GM18951 (cell line): ENCODE measurements around the gene ONECUT3.

Experiments used
- POLR2A ChIP-seq: IDR thresholded peaks from 4 replicates; pipeline ENCODE4 v1.6.1; 2011; ENCODE audit warnings: mild to moderate bottlenecking; ENCODE audit not compliant: insufficient read length, insufficient read depth; ENCODE audit errors: extremely low read depth
- in situ Hi-C: fragments of 300-500 bp; cut with MboI; formaldehyde crosslinking; loops from one replicate; pipeline ENCODE4 v1.12.0; 2022; ENCODE audit warnings: low sequenced_read_pairs, mixed read lengths, inconsistent platforms; ENCODE audit not compliant: unreplicated experiment

The ONECUT3 gene

DNA sequence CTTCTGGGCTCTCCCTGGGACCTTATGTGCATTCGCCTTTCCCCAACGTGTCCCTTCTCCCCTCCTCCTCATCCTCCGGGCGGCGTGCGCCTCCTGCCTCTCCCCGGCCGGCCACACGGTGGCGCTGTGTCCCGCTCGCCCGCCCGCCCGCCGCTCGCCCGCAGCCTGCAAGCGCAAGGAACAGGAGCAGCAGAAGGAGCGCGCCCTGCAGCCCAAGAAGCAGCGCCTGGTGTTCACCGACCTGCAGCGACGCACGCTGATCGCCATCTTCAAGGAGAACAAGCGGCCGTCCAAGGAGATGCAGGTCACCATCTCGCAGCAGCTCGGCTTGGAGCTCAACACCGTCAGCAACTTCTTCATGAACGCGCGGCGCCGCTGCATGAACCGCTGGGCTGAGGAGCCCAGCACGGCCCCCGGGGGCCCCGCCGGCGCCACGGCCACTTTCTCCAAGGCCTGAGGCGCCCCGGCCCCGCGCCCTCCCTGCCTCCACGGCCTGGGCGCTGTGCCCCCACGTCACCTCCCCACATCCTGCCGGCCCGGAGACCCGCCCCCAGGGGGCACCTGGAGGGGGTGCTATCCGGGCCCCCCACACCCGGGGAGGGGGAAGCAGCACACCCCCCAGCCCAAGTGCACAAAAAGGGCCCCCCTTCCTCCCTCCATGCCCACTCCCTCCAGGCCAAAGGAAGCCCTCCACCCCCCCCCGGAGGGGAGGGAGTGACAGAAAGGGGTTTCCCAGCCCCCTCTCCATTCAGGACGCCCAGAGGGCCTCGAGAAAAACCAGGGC, 21.9 kb downstream of the ONECUT3 start:
- TF ChIP-seq POLR2A, result no peak
- in situ Hi-C loops, result loop anchor here (25.0 kb wide), 1 partner anchor 238 kb away; no protein-coding TSS in a partner anchor

DNA sequence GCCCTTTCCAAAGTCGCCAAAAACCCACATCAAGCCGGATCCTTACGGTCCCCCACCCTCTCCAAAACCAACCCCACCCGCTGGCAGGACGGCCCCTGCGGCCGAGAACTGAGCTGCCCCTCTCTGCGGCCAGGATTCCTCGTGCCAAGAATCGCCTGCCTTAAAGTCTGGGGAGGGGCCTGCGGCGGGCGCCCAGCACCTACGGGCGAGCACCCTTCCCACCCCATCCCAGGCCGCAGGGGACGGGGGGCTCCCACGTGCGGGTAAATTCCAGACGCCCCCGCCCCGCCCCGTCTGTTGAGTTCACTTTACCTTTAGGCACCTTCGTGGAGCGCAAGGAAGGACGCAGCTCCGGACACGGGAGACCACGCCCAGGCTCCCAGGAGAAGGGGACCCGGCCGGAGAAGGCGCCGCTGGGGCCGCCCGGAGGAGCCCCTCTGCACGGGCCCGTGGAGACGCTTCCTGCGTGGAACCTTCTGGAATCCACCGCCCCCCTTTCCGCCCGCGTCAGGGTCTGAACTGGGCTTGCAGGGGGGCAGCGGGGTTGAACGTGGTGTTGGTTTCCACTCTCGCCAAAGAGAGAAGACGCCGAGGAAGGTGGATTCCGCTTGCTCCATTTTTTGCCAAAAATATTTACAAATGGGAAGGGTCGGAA, 22.8 kb downstream of the ONECUT3 start:
- in situ Hi-C loops, result loop anchor here (25.0 kb wide), 1 partner anchor 239 kb away; no protein-coding TSS in a partner anchor
- no peak for TF ChIP-seq POLR2A

DNA sequence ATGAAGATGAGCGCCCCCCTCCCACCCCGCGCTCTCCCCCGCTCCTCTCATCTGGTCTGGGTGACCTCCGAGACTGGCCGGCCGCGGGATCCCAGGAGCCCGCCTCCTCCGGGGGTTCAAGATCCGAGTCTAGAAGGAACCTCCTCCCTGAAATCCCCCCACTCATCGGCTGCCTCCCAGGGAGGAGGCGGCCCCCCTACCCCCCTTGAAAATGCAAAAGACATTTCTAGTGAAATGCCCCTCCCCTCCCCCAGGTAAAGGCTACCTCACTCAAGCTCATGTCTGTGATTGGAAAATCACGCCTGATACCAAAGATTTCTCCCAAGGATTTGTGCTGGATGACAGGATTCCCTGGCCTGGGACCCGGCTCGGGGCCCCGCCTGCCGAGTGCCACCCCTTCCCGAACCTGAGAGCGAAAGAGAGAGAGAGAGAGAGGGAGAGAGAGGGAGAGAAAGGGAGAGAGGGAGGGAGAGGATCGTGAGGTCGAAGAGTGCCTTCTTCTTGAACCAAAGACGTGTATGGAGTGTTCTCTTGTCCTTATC, 23.4 kb downstream of the ONECUT3 start:
- in situ Hi-C loops, result loop anchor here (25.0 kb wide), 1 partner anchor 239 kb away; no protein-coding TSS in a partner anchor
- TF ChIP-seq POLR2A, result no peak

DNA sequence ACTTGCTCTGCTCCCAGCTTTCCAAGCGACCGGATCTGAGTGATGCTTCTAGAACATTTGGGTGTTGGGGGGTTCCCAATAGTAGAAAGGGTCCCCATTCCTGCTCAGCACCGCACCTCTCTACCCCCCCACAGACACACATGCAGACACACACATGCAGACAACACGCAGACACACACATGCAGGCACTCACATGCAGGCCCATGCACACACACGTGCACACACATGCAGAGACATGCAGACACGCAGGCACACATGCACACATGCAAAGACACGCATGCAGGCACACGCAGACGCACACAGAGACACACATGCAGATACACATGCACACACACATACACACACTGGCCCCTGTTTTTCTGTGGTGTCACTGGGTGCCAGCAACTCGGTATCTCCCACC, 23.8 kb downstream of the ONECUT3 start:
- no peak for TF ChIP-seq POLR2A

DNA sequence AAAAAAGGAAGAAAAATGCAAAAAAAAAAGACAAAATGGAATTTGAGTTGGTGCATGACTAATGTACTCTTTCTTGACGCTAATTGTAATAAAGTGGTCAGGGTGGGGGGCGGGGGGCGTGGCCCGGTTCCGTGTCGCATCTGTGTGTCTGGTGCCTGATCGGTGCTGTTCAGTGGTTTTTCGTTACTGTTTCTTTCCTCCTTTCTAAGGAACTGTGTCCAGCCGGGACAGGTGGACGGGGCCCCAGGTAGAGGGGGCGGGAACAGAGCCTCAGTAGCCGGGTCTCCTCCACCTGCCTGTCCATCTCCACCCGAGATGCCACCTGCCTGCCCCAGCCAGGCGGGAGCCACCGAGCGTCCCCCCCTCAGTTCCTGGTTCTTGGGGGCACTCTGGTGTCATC, 26.3 kb downstream of the ONECUT3 start:
- in situ Hi-C loops, result loop anchor here (25.0 kb wide), 1 partner anchor 242 kb away; no protein-coding TSS in a partner anchor
- TF ChIP-seq POLR2A, result no peak

More for the DNA sequence above, 23.8 kb downstream of the ONECUT3 start:
- in situ Hi-C loops, result loop anchor here (25.0 kb wide), 1 partner anchor 240 kb away; no protein-coding TSS in a partner anchor

DNA sequence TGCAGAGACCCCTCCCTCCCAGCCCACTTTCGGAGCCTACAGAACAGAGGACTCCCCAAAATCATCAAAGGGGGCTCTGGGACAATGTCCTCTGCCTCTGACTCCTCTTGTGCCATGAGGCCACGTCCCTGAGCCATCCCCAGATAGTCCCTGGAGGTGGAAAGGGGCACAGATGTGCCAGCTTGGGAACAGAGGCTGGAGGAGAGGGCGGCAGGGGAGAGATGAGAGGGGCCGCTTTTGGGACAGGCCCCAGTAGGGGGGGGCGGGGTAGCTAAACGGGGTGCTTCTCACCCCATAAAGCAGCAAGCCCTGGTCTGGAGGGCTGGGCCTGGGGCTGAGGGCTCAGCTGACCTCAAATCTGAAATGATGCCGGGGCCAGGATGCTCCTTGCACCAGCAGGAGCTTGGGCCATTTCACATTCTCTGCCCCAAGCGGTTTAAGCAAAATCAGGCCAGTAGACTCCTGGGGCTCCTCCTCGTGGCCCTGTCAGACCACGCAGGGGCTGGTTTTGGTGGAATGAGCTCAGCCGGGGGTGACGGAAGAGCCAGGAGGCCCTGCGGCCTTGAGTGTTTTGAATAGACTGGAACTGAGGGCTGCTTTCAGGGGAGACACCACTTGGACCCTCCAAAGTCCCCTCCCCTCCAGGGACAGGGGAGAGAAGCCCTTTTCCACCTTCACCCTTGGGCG, 27.1 kb downstream of the ONECUT3 start:
- TF ChIP-seq POLR2A, result no peak
- in situ Hi-C loops, result loop anchor here (25.0 kb wide), 1 partner anchor 243 kb away; no protein-coding TSS in a partner anchor

DNA sequence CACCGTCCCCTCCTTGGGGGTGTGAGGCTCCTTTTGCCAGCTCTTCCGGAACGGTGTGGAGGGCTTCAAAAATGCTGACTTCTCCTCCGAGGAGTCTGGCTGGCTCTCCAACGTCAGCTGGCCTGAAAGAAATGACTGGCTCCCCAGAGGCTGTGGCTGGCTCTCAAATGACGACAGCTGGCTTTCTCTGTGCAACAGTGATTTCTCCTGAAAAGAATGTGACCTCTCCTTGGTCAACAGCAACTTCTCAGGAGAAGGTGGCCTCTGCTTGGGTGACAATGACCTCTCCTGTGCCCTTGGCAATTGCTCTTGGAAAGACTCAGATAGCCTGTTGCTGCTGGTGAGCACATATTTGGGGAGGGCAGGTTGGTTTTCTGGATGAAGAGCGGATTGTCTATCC, 29.2 kb downstream of the ONECUT3 start:
- in situ Hi-C loops, result loop anchor here (25.0 kb wide), 1 partner anchor 245 kb away; no protein-coding TSS in a partner anchor
- no peak for TF ChIP-seq POLR2A

DNA sequence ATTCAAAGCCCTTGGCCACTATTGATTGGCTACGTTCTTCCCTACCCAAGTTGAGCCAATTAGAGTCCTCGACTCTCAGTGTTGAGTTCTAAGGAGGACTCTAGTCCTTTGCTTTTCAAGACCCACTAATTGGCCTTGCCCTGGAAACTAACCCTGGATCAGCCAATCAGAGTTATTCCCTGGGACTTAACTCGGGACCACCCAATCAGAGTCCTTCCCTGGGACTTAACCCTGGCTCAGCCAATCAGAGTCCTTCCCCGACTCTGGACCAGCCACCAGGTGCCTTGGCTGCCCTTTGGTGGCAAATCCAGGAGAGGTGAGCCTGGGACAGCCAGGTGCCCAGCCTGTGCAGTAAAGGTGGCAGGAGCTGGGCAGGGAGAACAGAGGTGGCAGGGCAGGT, 30.0 kb downstream of the ONECUT3 start:
- no peak for TF ChIP-seq POLR2A
- in situ Hi-C loops, result loop anchor here (25.0 kb wide), 1 partner anchor 246 kb away; no protein-coding TSS in a partner anchor

DNA sequence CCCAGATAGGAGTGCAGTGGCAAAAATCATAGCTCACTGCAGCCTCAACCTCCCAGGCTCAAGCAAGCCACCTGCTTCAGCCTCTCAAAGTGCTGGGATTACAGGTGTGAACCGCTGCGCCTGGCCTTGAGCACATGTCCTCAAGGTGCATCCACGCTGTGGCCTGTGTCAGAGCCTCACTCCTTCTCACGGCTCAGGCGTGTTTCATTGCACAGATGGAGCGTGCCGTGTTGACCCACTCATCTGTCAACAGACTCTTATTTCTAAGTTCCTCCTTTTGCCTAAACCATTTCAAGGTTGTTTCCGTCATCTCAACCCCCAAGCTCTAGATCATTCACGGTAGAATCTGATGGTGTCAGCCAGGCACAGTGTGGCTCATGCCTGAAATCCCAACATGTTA, 30.6 kb downstream of the ONECUT3 start:
- no peak for TF ChIP-seq POLR2A
- in situ Hi-C loops, result loop anchor here (25.0 kb wide), 1 partner anchor 247 kb away; no protein-coding TSS in a partner anchor

DNA sequence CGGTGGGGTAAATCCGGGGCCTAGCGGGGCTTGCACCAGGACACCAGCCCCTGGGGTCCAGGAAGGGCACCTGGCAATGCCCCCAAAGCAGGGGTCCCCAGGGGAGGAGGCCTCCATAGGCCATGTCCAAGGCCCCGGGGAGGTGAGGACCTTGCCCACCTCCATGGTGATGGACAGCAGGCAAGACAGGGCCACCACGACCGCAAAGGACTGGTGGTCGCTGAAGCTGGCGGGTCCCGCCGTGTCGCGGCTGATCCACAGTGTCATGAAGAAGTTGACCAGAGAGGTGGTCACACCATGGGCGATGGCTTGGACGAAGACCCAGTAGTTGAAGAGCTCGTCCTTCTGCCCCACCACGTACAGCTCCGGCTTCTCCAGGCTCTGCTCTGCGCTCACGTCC, 32.0 kb downstream of the ONECUT3 start:
- in situ Hi-C loops, result loop anchor here (25.0 kb wide), 1 partner anchor 248 kb away; no protein-coding TSS in a partner anchor
- no peak for TF ChIP-seq POLR2A

DNA sequence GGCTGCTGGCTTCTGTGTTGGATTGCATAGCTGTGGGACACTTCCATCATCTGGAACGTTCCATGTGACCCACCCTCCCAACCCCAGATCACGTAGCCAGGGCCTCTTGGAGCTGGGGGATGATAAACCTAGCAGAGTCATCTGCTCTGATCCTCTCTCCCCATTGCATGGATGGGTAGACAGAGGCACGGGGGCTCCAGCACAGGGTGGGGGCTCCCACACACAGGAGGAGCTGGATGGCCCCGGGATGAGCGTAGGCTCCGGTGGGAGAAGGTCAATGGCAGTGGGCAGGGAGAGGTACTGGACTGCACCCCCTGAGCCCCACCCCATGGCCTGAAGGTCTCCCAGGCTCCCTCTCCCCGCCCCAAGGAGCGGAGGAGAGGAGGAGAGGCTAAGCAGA, 33.4 kb downstream of the ONECUT3 start:
- in situ Hi-C loops, result loop anchor here (25.0 kb wide), 1 partner anchor 249 kb away; no protein-coding TSS in a partner anchor
- no peak for TF ChIP-seq POLR2A

DNA sequence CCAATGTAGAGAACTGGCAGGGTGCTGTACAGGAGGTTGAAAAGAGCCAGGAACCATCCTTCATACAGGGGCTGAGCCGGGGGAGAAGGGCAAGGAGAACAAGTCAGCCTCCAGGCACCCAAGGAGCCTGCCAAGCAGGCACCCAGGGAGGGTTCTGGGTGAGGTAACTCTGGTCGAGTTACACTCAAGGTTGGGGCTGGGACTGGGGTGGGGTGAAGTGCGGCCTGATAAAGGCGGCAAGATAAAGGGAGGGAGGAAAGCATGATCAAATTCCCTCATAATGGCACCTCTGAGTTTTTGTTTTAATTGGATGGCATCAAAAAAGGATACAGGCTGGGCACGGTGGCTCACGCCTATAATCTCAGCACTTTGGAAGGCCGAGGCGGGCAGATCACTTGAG, 33.8 kb downstream of the ONECUT3 start:
- no peak for TF ChIP-seq POLR2A
- in situ Hi-C loops, result loop anchor here (25.0 kb wide), 1 partner anchor 250 kb away; no protein-coding TSS in a partner anchor
